Upper lobe of left lung (tissue), 6 donors: Measurements from ENCODE around the gene H6PD. TPM values are rescaled to one million over a fixed set of nuclear protein-coding genes. Genes with fewer than 3 reads are reported as not detected.
"Not testable (repeated sequence)": the region's sequence is repeated elsewhere in the genome, so short reads cannot be mapped to it uniquely, and the experiment has no call there.

Source experiments
- ATAC-seq, 2 donors: fragments of 200-7000 bp; cut with Tn5 transposase; one replicate each; pipeline ENCODE4 v1.9.1; 2022; ENCODE audit warnings: mild to moderate bottlenecking in 2 of 2, moderate library complexity in 2 of 2; ENCODE audit not compliant: low FRiP score in 2 of 2
- DNase-seq, 2 donors: peaks; one replicate each; pipeline ENCODE4 v3.0.0-alpha.2; 2019 to 2020
- H3K27ac ChIP-seq, 4 donors: fragments of 200-600 bp; sonication (generic); one replicate each; pipeline ENCODE4 v1.5.1; 2016 to 2019
- H3K27me3 ChIP-seq, 4 donors: fragments of 200-600 bp; sonication (generic); one replicate each; pipeline ENCODE4 v1.5.1; 2017 to 2019
- H3K36me3 ChIP-seq, 4 donors: fragments of 200-600 bp; sonication (generic); one replicate each; pipeline ENCODE4 v1.5.1; 2016 to 2019
- H3K4me1 ChIP-seq, 4 donors: fragments of 200-600 bp; sonication (generic); one replicate each; pipeline ENCODE4 v1.5.1; 2018 to 2019
- H3K4me3 ChIP-seq, 4 donors: fragments of 200-600 bp; sonication (generic); one replicate each; pipeline ENCODE4 v1.5.1; 2017 to 2019; ENCODE audit warnings: mild to moderate bottlenecking in 2 of 4, moderate library complexity in 1 of 4
- H3K9me3 ChIP-seq, 4 donors: fragments of 200-600 bp; sonication (generic); one replicate each; pipeline ENCODE4 v1.5.1; 2018 to 2019
- CTCF ChIP-seq, 6 experiments: fragments of 450-650 bp in 4 of 6; fragments of 200-600 bp in 2 of 6; sonication (generic) in 2 of 6; IDR thresholded peaks; one replicate each; pipeline ENCODE4 v1.5.1; 2016 to 2019; ENCODE audit warnings: antibody characterized with exemption in 6 of 6
- EP300 ChIP-seq, 4 donors: sonication (generic); formaldehyde crosslinking; IDR thresholded peaks; one replicate each; pipeline ENCODE4 v1.5.1; 2017; ENCODE audit warnings: antibody characterized with exemption in 4 of 4, control low read depth in 2 of 4
- POLR2A ChIP-seq, 4 donors: fragments of 450-650 bp; IDR thresholded peaks; one replicate each; pipeline ENCODE4 v1.5.1; 2016 to 2017; ENCODE audit warnings: antibody characterized with exemption in 4 of 4, mild to moderate bottlenecking in 2 of 4
- POLR2AphosphoS5 ChIP-seq, 2 donors: sonication (generic); formaldehyde crosslinking; IDR thresholded peaks; one replicate each; pipeline ENCODE4 v1.5.1; 2017; ENCODE audit warnings: antibody characterized with exemption in 2 of 2
- WGBS, 2 donors: methylation state at CpG; one replicate each; pipeline ENCODE4 v1.1.5; 2017 to 2018; 5-methylcytosine and 5-hydroxymethylcytosine counted together
- total RNA-seq, 6 donors: library from RNA; depleted of rRNA in 4 of 6; stranded (reverse); fragments of >200 nt in 4 of 6; gene quantifications; one replicate each; pipeline versions ENCODE4 v1.1.0 to v1.2.1, GENCODE V29; 2016 to 2021
- donor health status: DM: no; HTN: no; CAD: no; lungs with moderate emphysema.
- donor health status: DM: no; HTN: yes; CAD: no; lungs with severe emphysema.

Gene H6PD
- total RNA-seq, 6 donors from 2014 or later: 36.7 to 57.0 (median 44.5) TPM

GRCh38 chr1:9299571-9300541 lies 65.3 kb downstream of the H6PD start:
- not testable (repeated sequence) for H3K9me3 ChIP-seq, H3K4me3 ChIP-seq, H3K27me3 ChIP-seq, H3K36me3 ChIP-seq
- DNase-seq: peak in 1 of 2 donors; percentile 92
- peaks cover 32 to 71% (median 56%) of the 10 kb centered on the region in 4 donors for H3K4me1 ChIP-seq
- 84 to 91% methylated on average over 14 to 16 of the region's 16 CpGs for WGBS, 2 donors
- H3K27ac ChIP-seq: peak overlapping the region; percentile 29 to 85 (median 61)
- TF ChIP-seq POLR2A (IDR thresholded peaks at IDR 0.05) (peak in 1 of 4 donors; percentile 36), POLR2AphosphoS5 (IDR thresholded peaks at IDR 0.05) (peak; percentile 17 to 57), EP300 (IDR thresholded peaks at IDR 0.05) (peak in 2 of 4 donors; percentile 17 to 62)
- peak; percentile 17 to 45 for ATAC-seq

DNA sequence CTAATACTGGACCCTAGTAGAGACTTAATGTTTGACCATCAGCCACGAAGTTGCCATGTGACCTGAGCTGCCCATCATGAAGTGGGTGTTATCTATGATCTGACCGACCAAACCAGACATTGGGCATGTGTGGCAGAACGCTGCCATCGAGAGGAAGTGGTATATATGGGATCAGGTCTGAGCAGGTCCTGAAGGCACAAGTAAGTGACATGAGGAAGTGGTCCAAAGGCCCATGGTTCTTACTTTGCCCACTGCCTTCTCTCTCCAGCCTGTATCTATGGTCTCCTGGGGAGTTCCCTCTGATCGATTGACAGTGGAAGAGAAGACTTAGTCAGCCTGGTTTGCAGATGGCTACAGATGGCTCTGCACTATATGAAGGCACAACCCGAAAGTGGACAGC lies 66.0 kb downstream of the H6PD start:
- no peak for DNase-seq
- TF ChIP-seq POLR2AphosphoS5 (IDR thresholded peaks at IDR 0.05) (no peak), CTCF (IDR thresholded peaks at IDR 0.05) (no peak), EP300 (IDR thresholded peaks at IDR 0.05) (no peak), POLR2A (IDR thresholded peaks at IDR 0.05) (no peak)
- 46 to 73% methylated on average over 4 to 6 of the region's 6 CpGs for WGBS, 2 donors

GRCh38 chr1:9302745-9303524 lies 68.4 kb downstream of the H6PD start:
- DNase-seq: peak in 1 of 2 donors; percentile 85
- 54 to 57% methylated on average over 9 of the region's 9 CpGs for WGBS, 2 donors
- peaks cover 24 to 63% (median 42%) of the 10 kb centered on the region in 4 donors for H3K4me1 ChIP-seq
- no peaks in the 10 kb centered on the region for H3K36me3 ChIP-seq
- peak overlapping the region; percentile 76 to 87 (median 82) for H3K27ac ChIP-seq
- ATAC-seq: peak; percentile 75 to 89
- no peaks in the 10 kb centered on the region for H3K9me3 ChIP-seq
- H3K27me3 ChIP-seq: no peaks in the 10 kb centered on the region
- H3K4me3 ChIP-seq: no peak overlapping the region
- no peak for TF ChIP-seq POLR2A (IDR thresholded peaks at IDR 0.05)
- TF ChIP-seq EP300 (IDR thresholded peaks at IDR 0.05): peak in 2 of 4 donors; percentile 30 to 92
- TF ChIP-seq CTCF (IDR thresholded peaks at IDR 0.05): peak in 2 of 6 experiments; percentile 8 to 9
- peak in 1 of 2 donors; percentile 49 for TF ChIP-seq POLR2AphosphoS5 (IDR thresholded peaks at IDR 0.05)

More for the DNA sequence above, 66.0 kb downstream of the H6PD start:
- H3K4me1 ChIP-seq: peaks cover 24 to 70% (median 49%) of the 10 kb centered on the region in 4 donors
- no peaks in the 10 kb centered on the region for H3K36me3 ChIP-seq
- ATAC-seq: no peak
- no peaks in the 10 kb centered on the region for H3K9me3 ChIP-seq
- H3K4me3 ChIP-seq: no peak overlapping the region
- H3K27ac ChIP-seq: peak overlapping the region; percentile 29 to 85 (median 61)
- H3K27me3 ChIP-seq: no peaks in the 10 kb centered on the region

DNA sequence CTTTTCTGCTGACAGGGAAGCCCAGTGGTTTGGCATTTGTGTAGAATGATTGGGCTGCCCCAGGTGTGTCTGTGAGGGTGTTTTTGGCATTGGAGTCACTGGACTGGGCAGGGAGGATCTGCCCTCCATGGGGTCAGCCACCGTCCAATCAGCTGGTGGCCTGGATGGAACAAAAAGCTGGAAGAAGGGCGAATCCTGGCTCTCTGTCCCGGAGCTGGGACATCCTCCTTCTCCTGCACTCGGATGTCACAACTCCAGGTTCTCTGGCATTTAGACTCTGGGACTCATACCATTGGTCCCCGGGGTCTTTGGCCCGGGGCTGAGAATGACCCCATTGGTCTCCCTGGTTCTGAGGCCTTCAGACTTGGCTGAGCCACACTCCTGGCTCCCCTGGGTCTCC lies 69.3 kb downstream of the H6PD start:
- Histone ChIP-seq H3K27me3 (no peaks in the 10 kb centered on the region), H3K4me1 (peaks cover 24 to 63% (median 42%) of the 10 kb centered on the region in 4 donors), H3K36me3 (no peaks in the 10 kb centered on the region), H3K4me3 (no peak overlapping the region), H3K27ac (peak overlapping the region; percentile 76 to 87 (median 82)), H3K9me3 (no peaks in the 10 kb centered on the region)
- ATAC-seq: no peak
- no peak for DNase-seq
- WGBS, 2 donors: 94% methylated on average over 6 of the region's 6 CpGs; no CpG with 5 or more reads in 1 of the 2 donors
- no peak for TF ChIP-seq EP300 (IDR thresholded peaks at IDR 0.05)

- H3K27me3 ChIP-seq: no peaks in the 10 kb centered on the region
- DNase-seq (no peak), ATAC-seq (no peak)
- H3K27ac ChIP-seq: peak overlapping the region in 1 of 4 donors; percentile 6
- no peak overlapping the region for H3K4me3 ChIP-seq
- TF ChIP-seq CTCF (IDR thresholded peaks at IDR 0.05): no peak
- no peak for TF ChIP-seq POLR2AphosphoS5 (IDR thresholded peaks at IDR 0.05)
- no peak for TF ChIP-seq EP300 (IDR thresholded peaks at IDR 0.05)
- TF ChIP-seq POLR2A (IDR thresholded peaks at IDR 0.05): no peak
- 94 to 97% methylated on average over 11 to 14 of the region's 14 CpGs for WGBS, 2 donors
- H3K36me3 ChIP-seq: no peaks in the 10 kb centered on the region
- peaks cover 22 to 56% (median 39%) of the 10 kb centered on the region in 4 donors for H3K4me1 ChIP-seq
- H3K9me3 ChIP-seq: no peaks in the 10 kb centered on the region
Observed at GRCh38 chr1:9305216-9305615, 70.6 kb downstream of the H6PD start.
